Measurements from ENCODE around the gene MYL1. TPM values are rescaled to one million over a fixed set of nuclear protein-coding genes. Genes with fewer than 3 reads are reported as not detected.

Gene MYL1
- not detected for total RNA-seq
- long read RNA-seq, partial matches to known transcripts = 0 of 1 reads
- long read RNA-seq, other reads (novel, unspliced or antisense) = 1 of 1 reads

DNA sequence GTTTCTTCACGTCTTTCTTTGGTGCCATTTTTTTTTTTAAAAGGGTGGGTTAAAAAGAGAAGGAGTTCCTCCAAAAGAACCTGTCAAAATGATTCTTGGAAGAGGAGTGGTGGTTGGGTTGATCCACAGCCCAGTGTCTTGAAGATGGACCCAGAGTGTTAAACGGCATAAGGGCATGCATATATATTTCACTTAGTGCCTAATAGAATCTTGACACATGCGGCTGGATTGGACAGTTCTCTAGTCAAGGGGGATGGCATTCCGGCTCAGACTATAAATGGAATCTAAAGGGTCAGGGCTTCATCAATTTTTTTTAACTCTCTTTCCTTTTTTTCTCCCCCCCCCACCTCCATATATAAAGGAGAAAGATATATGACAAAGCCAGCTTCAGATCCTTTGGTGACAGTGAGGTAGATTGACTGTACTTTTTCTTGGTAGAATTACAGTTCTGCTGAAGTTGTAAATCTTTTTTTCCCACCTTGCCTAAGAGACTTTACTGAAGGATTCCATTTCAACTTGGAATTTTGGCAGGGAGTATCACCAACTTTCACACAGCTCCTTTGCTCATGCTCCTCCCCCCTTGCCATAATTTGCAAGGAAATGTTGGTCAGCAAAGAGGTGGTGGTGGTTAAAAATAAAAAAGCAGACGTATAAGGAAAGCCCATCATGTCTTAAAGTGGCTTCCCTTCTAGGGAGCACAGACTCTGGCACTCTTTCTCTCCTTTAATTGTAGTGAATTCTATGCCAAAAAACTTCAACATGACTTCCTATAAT lies at the start of gene MYL1:
Gene MYL1 (minus strand): TSS at position 160 of the 774 bp plus-strand sequence. CDS start 132 bp downstream, at position 28.
- no peaks in the 10 kb centered on the region for H3K36me3 ChIP-seq
- H3K4me1 ChIP-seq = no peaks in the 10 kb centered on the region
- ATAC-seq (no peak), DNase-seq (no peak)
- H3K27ac ChIP-seq = no peak within 1 kb of the TSS
- TF ChIP-seq, protein P1, sequence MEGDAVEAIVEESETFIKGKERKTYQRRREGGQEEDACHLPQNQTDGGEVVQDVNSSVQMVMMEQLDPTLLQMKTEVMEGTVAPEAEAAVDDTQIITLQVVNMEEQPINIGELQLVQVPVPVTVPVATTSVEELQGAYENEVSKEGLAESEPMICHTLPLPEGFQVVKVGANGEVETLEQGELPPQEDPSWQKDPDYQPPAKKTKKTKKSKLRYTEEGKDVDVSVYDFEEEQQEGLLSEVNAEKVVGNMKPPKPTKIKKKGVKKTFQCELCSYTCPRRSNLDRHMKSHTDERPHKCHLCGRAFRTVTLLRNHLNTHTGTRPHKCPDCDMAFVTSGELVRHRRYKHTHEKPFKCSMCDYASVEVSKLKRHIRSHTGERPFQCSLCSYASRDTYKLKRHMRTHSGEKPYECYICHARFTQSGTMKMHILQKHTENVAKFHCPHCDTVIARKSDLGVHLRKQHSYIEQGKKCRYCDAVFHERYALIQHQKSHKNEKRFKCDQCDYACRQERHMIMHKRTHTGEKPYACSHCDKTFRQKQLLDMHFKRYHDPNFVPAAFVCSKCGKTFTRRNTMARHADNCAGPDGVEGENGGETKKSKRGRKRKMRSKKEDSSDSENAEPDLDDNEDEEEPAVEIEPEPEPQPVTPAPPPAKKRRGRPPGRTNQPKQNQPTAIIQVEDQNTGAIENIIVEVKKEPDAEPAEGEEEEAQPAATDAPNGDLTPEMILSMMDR (IDR thresholded peaks at IDR 0.05) = no peak
- intact Hi-C loops (cut with DNase I) = no loop called here
- H3K27me3 ChIP-seq = no peaks in the 10 kb centered on the region
- no peak within 1 kb of the TSS for H3K4me3 ChIP-seq
- no peaks in the 10 kb centered on the region for H3K9me3 ChIP-seq

DNA sequence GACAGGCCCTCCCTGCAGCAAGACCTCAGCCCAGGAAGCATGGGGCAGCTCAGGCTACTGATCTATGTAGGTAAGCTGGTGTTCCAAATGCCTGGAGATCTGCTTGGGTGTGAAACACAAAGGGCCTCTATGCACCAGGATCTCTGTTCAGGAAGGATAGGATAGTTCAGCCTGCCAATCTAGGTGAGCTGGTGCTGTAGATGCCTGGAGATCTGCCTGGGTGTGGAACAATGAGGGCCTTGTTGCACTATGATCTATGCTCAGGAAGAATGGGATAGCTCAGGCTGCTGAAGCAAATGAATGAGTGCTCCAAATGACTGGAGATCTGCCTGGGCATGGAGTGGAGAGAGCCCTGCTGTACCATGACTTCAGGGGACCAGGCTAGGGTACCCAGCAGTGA lies 48.9 kb upstream of the MYL1 start:
- no peak overlapping the region for H3K27ac ChIP-seq
- DNase-seq = no peak
- intact Hi-C loops (cut with DNase I) = no loop called here
- H3K36me3 ChIP-seq = no peaks in the 10 kb centered on the region
- TF ChIP-seq, protein P1 (IDR thresholded peaks at IDR 0.05) = no peak
- H3K27me3 ChIP-seq = no peaks in the 10 kb centered on the region
- peak; percentile 17 for ATAC-seq
- no peaks in the 10 kb centered on the region for H3K4me1 ChIP-seq
- no peak overlapping the region for H3K4me3 ChIP-seq
- H3K9me3 ChIP-seq = no peaks in the 10 kb centered on the region

DNA sequence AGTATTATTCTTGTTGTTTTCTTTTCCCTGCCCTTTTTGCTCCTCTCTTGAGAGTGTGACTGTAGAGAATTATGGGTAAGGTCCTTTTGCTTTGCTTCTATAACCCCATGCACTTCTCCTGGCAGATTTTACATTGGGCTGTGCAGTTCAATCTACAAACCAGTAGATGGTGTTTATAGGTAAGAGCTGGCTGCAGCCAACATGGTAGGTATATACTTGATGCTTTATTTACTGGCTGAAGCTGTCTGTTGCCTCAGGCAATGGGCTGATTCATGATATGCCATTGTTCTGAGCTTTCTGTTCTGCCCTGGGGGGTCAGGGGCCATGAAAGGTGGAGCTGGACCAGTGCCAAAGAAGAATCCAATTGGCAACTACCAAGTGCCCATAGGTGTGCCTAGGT lies 48.3 kb upstream of the MYL1 start:
- DNase-seq = no peak
- peak; percentile 25 for ATAC-seq
- intact Hi-C loops (cut with DNase I) = no loop called here

DNA sequence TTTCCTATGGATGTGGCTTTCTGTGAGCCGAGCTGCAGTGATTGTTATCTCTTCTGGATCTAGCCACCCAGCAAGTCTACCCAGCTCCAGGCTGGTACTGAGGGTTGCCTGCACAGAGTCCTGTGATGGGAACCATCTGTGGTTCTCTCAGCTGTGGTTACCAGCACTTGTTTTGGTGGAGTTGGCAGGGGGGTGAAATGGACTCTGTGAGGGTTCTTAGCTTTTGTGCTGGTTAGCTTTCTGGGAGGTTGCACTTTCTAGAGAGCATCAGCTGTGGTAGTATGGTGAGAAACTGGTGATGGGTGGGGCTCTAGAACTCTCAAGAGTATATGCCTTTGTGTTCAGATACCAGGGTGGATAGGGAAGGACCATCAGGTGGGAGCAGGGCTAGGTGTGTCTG lies 45.4 kb upstream of the MYL1 start:
- no peak overlapping the region for H3K27ac ChIP-seq
- TF ChIP-seq, protein P1 (IDR thresholded peaks at IDR 0.05) = no peak

More for the DNA sequence above, 48.3 kb upstream of the MYL1 start:
- Histone ChIP-seq H3K4me3 (no peak overlapping the region), H3K27ac (no peak overlapping the region), H3K27me3 (no peaks in the 10 kb centered on the region), H3K36me3 (no peaks in the 10 kb centered on the region), H3K4me1 (no peaks in the 10 kb centered on the region), H3K9me3 (no peaks in the 10 kb centered on the region)
- TF ChIP-seq, protein P1 (IDR thresholded peaks at IDR 0.05) = no peak

DNA sequence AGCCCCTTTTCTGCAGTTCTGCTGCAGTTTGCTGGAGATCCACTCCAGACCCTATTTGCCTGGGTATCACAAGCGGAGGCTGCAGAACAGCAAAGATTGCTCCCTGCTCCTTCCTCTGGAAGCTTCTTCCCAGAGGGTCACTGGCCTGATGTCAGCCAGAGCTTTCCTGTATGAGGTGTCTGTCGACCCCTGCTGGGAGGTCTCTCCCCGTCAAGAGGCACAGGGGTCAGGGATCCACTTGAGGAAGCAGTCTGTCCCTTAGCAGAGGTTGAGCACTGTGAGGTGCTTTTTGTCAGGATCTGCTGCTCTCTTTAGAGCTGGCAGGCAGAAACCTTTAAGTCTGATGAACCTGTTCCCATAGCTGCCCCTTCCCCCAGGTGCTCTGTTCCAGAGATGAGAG lies 42.0 kb upstream of the MYL1 start:
- Histone ChIP-seq H3K27ac (no peak overlapping the region), H3K36me3 (no peaks in the 10 kb centered on the region), H3K4me1 (no peaks in the 10 kb centered on the region), H3K9me3 (no peaks in the 10 kb centered on the region), H3K4me3 (no peak overlapping the region), H3K27me3 (no peaks in the 10 kb centered on the region)
- TF ChIP-seq, protein P1 (IDR thresholded peaks at IDR 0.05) = no peak
- DNase-seq (no peak), ATAC-seq (no peak)
- intact Hi-C loops (cut with DNase I) = no loop called here

More for the DNA sequence above, 45.4 kb upstream of the MYL1 start:
- intact Hi-C loops (cut with DNase I) = no loop called here
- no peak overlapping the region for H3K4me3 ChIP-seq
- H3K4me1 ChIP-seq = no peaks in the 10 kb centered on the region
- no peaks in the 10 kb centered on the region for H3K9me3 ChIP-seq
- DNase-seq (no peak), ATAC-seq (no peak)
- no peaks in the 10 kb centered on the region for H3K36me3 ChIP-seq
- no peaks in the 10 kb centered on the region for H3K27me3 ChIP-seq
